Occipital lobe (tissue), 2 donors: ENCODE data around the gene MOBP. TPM values are rescaled to one million over a fixed set of nuclear protein-coding genes. Genes with fewer than 3 reads are reported as not detected.

Experiments used
- DNase-seq: peaks from one replicate; lab custom pipeline; 2025; lab: John Stamatoyannopoulos, UW
- total RNA-seq: library from RNA; depleted of rRNA; stranded (reverse); fragments of >200 nt; gene quantifications from one replicate; pipeline ENCODE4 v1.2.3, GENCODE V29; 2014

Gene MOBP
- total RNA-seq, 1 donor from 2014 or later: 0.94 TPM

GRCh38 chr3:39497753-39498152 is 30.3 kb downstream of the MOBP start:
- DNase-seq: no peak

- no peak for DNase-seq
Measured at GRCh38 chr3:39499651-39500273, 32.3 kb downstream of the MOBP start.

- no peak for DNase-seq
Measured at GRCh38 chr3:39501059-39501458, 33.6 kb downstream of the MOBP start.

- no peak for DNase-seq
Measured at GRCh38 chr3:39501968-39502837, 34.7 kb downstream of the MOBP start.

- DNase-seq: no peak
Measured at GRCh38 chr3:39502838-39503145, 35.3 kb downstream of the MOBP start.

- DNase-seq: no peak
Measured at GRCh38 chr3:39505866-39506742, 38.6 kb downstream of the MOBP start.

GRCh38 chr3:39506863-39507262 is 39.4 kb downstream of the MOBP start:
- DNase-seq: no peak

- no peak for DNase-seq
Measured at GRCh38 chr3:39513791-39514369, 46.4 kb downstream of the MOBP start.

GRCh38 chr3:39515681-39516441 is 48.4 kb downstream of the MOBP start:
- DNase-seq: no peak

GRCh38 chr3:39519103-39519502 is 51.6 kb downstream of the MOBP start:
- DNase-seq: no peak

- DNase-seq: no peak
Measured at GRCh38 chr3:39519554-39520288, 52.2 kb downstream of the MOBP start.

- DNase-seq: no peak
Measured at GRCh38 chr3:39521456-39521855, 54.0 kb downstream of the MOBP start.

GRCh38 chr3:39524107-39524506 is 56.6 kb downstream of the MOBP start:
- no peak for DNase-seq

- no peak for DNase-seq
Measured at GRCh38 chr3:39528844-39529243, 61.4 kb downstream of the MOBP start.

- DNase-seq: no peak
Measured at GRCh38 chr3:39529577-39529976, 62.1 kb downstream of the MOBP start.

GRCh38 chr3:39531066-39531465 is 63.6 kb downstream of the MOBP start:
- DNase-seq: no peak

GRCh38 chr3:39531665-39532064 is 64.2 kb downstream of the MOBP start:
- DNase-seq: no peak

- no peak for DNase-seq
Measured at GRCh38 chr3:39532777-39533176, 65.3 kb downstream of the MOBP start.

- no peak for DNase-seq
Measured at GRCh38 chr3:39533226-39533625, 65.7 kb downstream of the MOBP start.

GRCh38 chr3:39540162-39540921 is 72.9 kb downstream of the MOBP start:
- no peak for DNase-seq
